Transverse colon (tissue), 4 donors: ENCODE data around the gene CBX6. TPM values are rescaled to one million over a fixed set of nuclear protein-coding genes. Genes with fewer than 3 reads are reported as not detected.

Experiments used
- DNase-seq: peaks from one replicate; pipeline ENCODE4 v3.0.0-alpha.2; 2019
- H3K27ac ChIP-seq, 4 donors: fragments of 200-600 bp; sonication (generic); 2 replicates each; pipeline ENCODE4 v1.5.1; 2016 to 2018; ENCODE audit warnings: inconsistent platforms in 4 of 4
- H3K27me3 ChIP-seq: fragments of 200-600 bp; sonication (generic); 2 replicates; pipeline ENCODE4 v1.5.1; 2017; ENCODE audit warnings: inconsistent platforms
- H3K36me3 ChIP-seq, 4 donors: fragments of 200-600 bp; sonication (generic); 2 replicates each; pipeline ENCODE4 v1.5.1; 2017 to 2019; ENCODE audit warnings: inconsistent platforms in 4 of 4
- H3K4me1 ChIP-seq, 4 donors: fragments of 200-600 bp; sonication (generic); 2 replicates each; pipeline ENCODE4 v1.5.1; 2017 to 2020; ENCODE audit warnings: inconsistent platforms in 4 of 4
- H3K4me3 ChIP-seq, 4 donors: fragments of 200-600 bp; sonication (generic); 1 replicate in 1 of 4; 2 replicates in 3 of 4; pipeline versions ENCODE4 v1.5.1 to v1.6.1; 2017 to 2019; ENCODE audit warnings: inconsistent platforms in 4 of 4
- H3K9me3 ChIP-seq, 2 donors: fragments of 200-600 bp; sonication (generic); 2 replicates each; pipeline ENCODE4 v1.5.1; 2017 to 2019; ENCODE audit warnings: inconsistent platforms in 2 of 2
- EP300 ChIP-seq: sonication (generic); formaldehyde crosslinking; IDR thresholded peaks from one replicate; pipeline ENCODE4 v1.6.1; 2017; ENCODE audit warnings: antibody characterized with exemption, low read depth
- POLR2A ChIP-seq: fragments of 450-650 bp; IDR thresholded peaks from one replicate; pipeline ENCODE4 v1.6.1; 2016; ENCODE audit warnings: antibody characterized with exemption, mild to moderate bottlenecking, moderate library complexity
- POLR2AphosphoS5 ChIP-seq, 3 donors: sonication (generic); formaldehyde crosslinking; IDR thresholded peaks; one replicate each; pipeline ENCODE4 v1.6.1; 2016; ENCODE audit warnings: antibody characterized with exemption in 3 of 3
- WGBS, 2 donors: methylation state at CpG; one replicate each; pipeline ENCODE4 v1.1.5; 2018; ENCODE audit warnings: low coverage in 1 of 2; 5-methylcytosine and 5-hydroxymethylcytosine counted together
- in situ Hi-C, 4 donors: fragments of 200-750 bp; cut with MboI; loops; one replicate each; pipeline versions ENCODE4 v1.15.0 to v1.15.1; 2017; ENCODE audit warnings: low sequenced_read_pairs in 3 of 4, low pct_ligation_motif_present in 1 of 4, low pct_unique_long_range_greater_than_20kb in 1 of 4
- intact Hi-C: fragments of 100-400 bp; cut with DNase I; formaldehyde crosslinking; loops from one replicate; pipeline ENCODE4 v1.15.1; 2023; ENCODE audit warnings: low total_unique reads
- total RNA-seq, 4 donors: library from RNA; depleted of rRNA; stranded (reverse); fragments of >200 nt; gene quantifications; one replicate each; pipeline ENCODE4 v1.1.0, GENCODE V29; 2016
- TF ChIP-seq, protein P1 (sequence below), 5 experiments: fragments of 200-600 bp in 3 of 5; fragments of 450-650 bp in 2 of 5; sonication (generic) in 3 of 5; IDR thresholded peaks; 1 replicate in 2 of 5; 2 replicates in 3 of 5; pipeline ENCODE4 v1.5.1; 2016 to 2017; ENCODE audit warnings: antibody characterized with exemption in 5 of 5, inconsistent platforms in 3 of 5, mild to moderate bottlenecking in 2 of 5, moderate library complexity in 1 of 5

The CBX6 gene
- total RNA-seq, 4 donors from 2014 or later, result 14.5 to 42.6 (median 22.1) TPM

DNA sequence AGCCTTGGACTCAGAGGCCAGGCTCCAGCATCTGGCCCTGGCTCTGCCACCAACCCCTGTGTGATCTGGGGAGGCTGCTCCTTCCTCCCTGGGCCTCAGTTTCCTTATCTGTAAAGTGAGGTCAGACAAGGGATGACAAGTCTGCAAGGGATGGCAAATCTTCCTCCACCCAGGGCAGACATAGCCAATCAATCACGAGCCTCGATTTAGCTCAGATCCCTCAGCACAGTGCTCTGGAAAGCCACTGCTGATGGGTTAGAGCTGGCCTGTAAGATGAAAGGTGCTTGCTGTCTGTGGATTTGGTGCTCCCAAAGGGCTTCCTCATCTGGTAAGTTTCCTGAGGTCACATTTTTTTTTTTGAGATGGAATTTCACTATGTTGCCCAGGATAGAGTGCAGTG is 48.4 kb downstream of the CBX6 start:
- TF ChIP-seq, protein P1, sequence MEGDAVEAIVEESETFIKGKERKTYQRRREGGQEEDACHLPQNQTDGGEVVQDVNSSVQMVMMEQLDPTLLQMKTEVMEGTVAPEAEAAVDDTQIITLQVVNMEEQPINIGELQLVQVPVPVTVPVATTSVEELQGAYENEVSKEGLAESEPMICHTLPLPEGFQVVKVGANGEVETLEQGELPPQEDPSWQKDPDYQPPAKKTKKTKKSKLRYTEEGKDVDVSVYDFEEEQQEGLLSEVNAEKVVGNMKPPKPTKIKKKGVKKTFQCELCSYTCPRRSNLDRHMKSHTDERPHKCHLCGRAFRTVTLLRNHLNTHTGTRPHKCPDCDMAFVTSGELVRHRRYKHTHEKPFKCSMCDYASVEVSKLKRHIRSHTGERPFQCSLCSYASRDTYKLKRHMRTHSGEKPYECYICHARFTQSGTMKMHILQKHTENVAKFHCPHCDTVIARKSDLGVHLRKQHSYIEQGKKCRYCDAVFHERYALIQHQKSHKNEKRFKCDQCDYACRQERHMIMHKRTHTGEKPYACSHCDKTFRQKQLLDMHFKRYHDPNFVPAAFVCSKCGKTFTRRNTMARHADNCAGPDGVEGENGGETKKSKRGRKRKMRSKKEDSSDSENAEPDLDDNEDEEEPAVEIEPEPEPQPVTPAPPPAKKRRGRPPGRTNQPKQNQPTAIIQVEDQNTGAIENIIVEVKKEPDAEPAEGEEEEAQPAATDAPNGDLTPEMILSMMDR (IDR thresholded peaks at IDR 0.05), result no peak
- TF ChIP-seq POLR2A (no peak), POLR2AphosphoS5 (IDR thresholded peaks at IDR 0.05) (no peak), EP300 (no peak)
- no peaks in the 10 kb centered on the region for H3K9me3 ChIP-seq
- intact Hi-C loops, result no loop called here
- no peak overlapping the region for H3K4me3 ChIP-seq
- no peaks in the 10 kb centered on the region for H3K27me3 ChIP-seq
- DNase-seq, result no peak
- H3K36me3 ChIP-seq, result no peaks in the 10 kb centered on the region
- no peak overlapping the region for H3K27ac ChIP-seq
- in situ Hi-C loops, result no loop called here
- H3K4me1 ChIP-seq, result no peaks in the 10 kb centered on the region
- WGBS, 2 donors, result 80% methylated on average over 2 of the region's 2 CpGs; no CpG with 5 or more reads in 1 of the 2 donors

DNA sequence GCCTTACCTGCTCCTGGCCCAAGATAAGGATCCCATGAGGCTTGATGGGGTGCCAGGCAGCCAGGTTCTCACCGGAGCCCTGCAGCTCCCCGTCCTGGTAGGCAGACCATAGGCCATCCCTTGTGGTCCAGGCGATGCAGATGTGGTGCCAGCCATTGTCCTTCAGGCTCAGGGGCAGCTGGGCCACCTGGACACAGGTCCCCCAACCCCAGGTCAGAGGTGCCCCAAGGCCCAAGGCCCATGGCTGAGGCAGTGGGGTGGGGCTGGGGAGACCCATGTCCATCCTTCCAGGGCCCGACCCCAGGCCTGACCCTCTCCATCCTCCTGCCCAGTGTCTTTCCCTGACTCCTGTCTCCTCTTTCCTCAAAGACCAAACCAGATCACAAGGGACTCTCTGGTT is 48.9 kb downstream of the CBX6 start:
- H3K4me3 ChIP-seq, result no peak overlapping the region
- H3K9me3 ChIP-seq, result no peaks in the 10 kb centered on the region
- no peak overlapping the region for H3K27ac ChIP-seq
- TF ChIP-seq POLR2AphosphoS5 (IDR thresholded peaks at IDR 0.05) (no peak), POLR2A (no peak), EP300 (no peak)
- TF ChIP-seq, protein P1 (IDR thresholded peaks at IDR 0.05), result no peak
- H3K36me3 ChIP-seq, result no peaks in the 10 kb centered on the region
- 83% methylated on average over 4 of the region's 4 CpGs; no CpG with 5 or more reads in 1 of the 2 donors for WGBS, 2 donors
- in situ Hi-C loops (no loop called here), intact Hi-C loops (no loop called here)
- H3K4me1 ChIP-seq, result no peaks in the 10 kb centered on the region
- no peak for DNase-seq
- no peaks in the 10 kb centered on the region for H3K27me3 ChIP-seq

DNA sequence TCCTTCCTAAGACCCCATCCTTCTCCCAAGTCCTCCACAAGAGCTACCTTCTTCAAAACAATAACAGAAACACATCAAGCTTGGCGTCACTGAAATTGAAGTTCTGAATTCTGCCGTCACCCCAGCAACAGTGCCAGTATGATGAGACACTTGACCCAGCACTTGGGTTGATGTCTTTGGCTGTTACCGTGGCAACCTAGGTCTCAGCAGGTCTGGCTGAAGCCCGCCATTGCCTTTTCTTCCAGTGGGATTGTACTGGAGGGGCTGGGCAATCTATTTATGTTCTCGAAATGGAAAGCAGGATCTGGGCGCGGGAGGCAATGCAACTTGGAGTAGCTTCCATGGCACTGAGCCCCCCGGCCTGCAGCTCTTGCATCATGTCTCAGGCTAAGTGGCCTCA is 52.0 kb downstream of the CBX6 start:
- Histone ChIP-seq H3K36me3 (no peaks in the 10 kb centered on the region), H3K4me3 (no peak overlapping the region), H3K27me3 (no peaks in the 10 kb centered on the region), H3K4me1 (no peaks in the 10 kb centered on the region), H3K9me3 (no peaks in the 10 kb centered on the region), H3K27ac (no peak overlapping the region)
- no peak for TF ChIP-seq POLR2AphosphoS5 (IDR thresholded peaks at IDR 0.05)
- no peak for TF ChIP-seq EP300
- no peak for TF ChIP-seq POLR2A
- TF ChIP-seq, protein P1 (IDR thresholded peaks at IDR 0.05), result no peak
- intact Hi-C loops, result no loop called here
- WGBS, 2 donors, result 60 to 76% methylated on average over 1 to 8 of the region's 8 CpGs
- DNase-seq, result no peak
- in situ Hi-C loops, result no loop called here

DNA sequence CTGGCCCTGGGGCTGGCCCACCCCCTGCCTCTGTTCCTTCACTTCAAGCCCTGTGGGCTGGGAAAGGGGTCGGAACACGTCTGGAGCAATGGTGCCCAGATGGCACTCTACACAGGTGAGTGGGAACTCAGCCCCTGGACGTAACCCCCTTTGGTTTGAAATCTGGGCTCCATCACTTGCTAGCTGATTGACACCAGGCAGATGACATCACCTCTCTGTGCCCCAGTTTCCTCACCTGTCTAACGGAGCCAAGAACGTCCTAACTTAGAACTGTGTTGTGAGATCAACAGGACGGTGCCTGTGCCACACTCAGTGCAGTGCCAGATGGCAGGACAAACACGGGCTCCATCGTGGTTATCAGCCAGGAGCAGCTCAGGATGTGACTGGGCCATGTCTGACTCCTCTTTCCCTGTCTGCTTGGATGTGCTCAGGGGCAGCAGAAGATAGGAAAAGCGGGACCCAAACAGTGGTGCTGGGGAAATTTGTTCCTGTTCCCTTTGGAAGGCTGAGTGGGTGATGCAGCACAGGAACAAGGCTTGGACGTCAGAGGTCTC is 52.6 kb downstream of the CBX6 start:
- no peak overlapping the region for H3K4me3 ChIP-seq
- intact Hi-C loops, result no loop called here
- no peaks in the 10 kb centered on the region for H3K27me3 ChIP-seq
- H3K4me1 ChIP-seq, result no peaks in the 10 kb centered on the region
- 66% methylated on average over 10 of the region's 10 CpGs; no CpG with 5 or more reads in 1 of the 2 donors for WGBS, 2 donors
- no peak overlapping the region for H3K27ac ChIP-seq
- H3K9me3 ChIP-seq, result no peaks in the 10 kb centered on the region
- in situ Hi-C loops, result no loop called here
- no peak for DNase-seq
- no peaks in the 10 kb centered on the region for H3K36me3 ChIP-seq
- TF ChIP-seq, protein P1 (IDR thresholded peaks at IDR 0.05), result no peak
- TF ChIP-seq POLR2A (no peak), POLR2AphosphoS5 (IDR thresholded peaks at IDR 0.05) (no peak), EP300 (no peak)
